ENCODE results near the gene SLC22A7. TPM values are rescaled to one million over a fixed set of nuclear protein-coding genes. Genes with fewer than 3 reads are reported as not detected.

SLC22A7 gene
- total and polyA plus RNA-seq, 2 experiments from 2014 or later = 0.31 TPM; not detected in 1

DNA sequence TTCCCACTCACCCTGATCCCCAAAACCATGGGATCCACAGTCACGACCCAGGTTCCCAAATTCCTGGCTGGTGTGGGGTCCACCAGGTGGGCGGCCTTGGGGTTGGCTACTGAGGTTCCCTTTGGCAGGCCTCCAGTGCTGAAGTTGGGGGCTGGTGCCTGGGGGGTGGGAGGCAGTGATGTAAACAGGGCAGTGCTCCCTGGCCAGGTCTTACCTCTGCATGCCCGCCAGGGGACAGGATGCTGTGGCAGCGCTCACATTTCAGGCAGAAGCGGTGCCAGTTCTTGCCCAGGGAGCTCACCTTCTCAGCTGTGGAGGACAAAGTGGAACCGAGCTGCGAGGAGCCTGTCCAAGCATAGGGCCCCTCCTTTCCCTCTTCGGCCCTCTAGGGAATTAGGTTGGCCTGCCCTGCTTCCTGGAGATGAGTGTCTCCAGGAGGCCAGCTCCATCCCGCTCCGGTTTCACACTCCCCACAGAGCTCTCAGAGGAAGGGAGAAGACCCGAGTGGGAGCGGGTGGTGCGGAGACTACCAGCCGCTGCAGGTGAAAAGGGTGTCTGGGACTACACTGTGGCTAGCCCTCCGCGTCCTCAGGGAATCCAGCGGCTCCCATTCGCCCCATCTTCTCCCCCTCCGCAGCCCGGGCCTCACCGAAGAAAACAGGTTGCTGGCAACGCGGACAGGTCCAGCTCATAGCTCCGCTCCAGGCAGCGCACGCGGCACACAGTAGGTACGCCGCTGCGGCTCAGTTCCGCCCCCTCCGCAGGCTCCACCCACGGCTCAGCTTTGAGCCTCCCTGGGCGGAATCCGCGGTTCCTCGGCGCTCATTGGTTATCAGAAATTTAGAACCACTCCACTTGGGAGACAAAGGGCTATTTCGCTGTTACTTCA lies 10.3 kb downstream of the SLC22A7 start, which contains the start of gene CRIP3:
CRIP3 (minus strand) TSS at position 726 of the 889 bp plus-strand sequence; CDS start at position 692, 34 bp downstream.
- Mint-ChIP-seq H3K27ac (peak within 1 kb of the TSS; percentile 84), H3K27me3 (ENCODE audit: insufficient read depth, low read depth, poor library complexity) (peaks cover 4% of the 10 kb centered on the region), H3K4me3 (peak within 1 kb of the TSS; percentile 82), H3K4me1 (peaks cover 23% of the 10 kb centered on the region), H3K36me3 (ENCODE audit: low read depth) (peaks cover 11% of the 10 kb centered on the region; the same call in 1 of the 3 replicates), H3K9me3 (no peaks in the 10 kb centered on the region)
- no peaks in the 10 kb centered on the region for H3K36me3 ChIP-seq (ENCODE audit: insufficient read depth)
- DNase-seq (ENCODE audit: low spot score) (peak; percentile 95), ATAC-seq (peak; percentile 97)
- H4K20me1 ChIP-seq (replicated peaks; ENCODE audit: insufficient read depth) = no peaks in the 10 kb centered on the region
- H3K27me3 ChIP-seq (ENCODE audit: insufficient read depth) = no peaks in the 10 kb centered on the region
- TF ChIP-seq, protein P1, sequence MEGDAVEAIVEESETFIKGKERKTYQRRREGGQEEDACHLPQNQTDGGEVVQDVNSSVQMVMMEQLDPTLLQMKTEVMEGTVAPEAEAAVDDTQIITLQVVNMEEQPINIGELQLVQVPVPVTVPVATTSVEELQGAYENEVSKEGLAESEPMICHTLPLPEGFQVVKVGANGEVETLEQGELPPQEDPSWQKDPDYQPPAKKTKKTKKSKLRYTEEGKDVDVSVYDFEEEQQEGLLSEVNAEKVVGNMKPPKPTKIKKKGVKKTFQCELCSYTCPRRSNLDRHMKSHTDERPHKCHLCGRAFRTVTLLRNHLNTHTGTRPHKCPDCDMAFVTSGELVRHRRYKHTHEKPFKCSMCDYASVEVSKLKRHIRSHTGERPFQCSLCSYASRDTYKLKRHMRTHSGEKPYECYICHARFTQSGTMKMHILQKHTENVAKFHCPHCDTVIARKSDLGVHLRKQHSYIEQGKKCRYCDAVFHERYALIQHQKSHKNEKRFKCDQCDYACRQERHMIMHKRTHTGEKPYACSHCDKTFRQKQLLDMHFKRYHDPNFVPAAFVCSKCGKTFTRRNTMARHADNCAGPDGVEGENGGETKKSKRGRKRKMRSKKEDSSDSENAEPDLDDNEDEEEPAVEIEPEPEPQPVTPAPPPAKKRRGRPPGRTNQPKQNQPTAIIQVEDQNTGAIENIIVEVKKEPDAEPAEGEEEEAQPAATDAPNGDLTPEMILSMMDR (conservative IDR thresholded peaks at IDR 0.05; ENCODE audit: low read depth in 2 of 2) = peak; percentile 46 to 60
- TF ChIP-seq CREB1 (CRISPR knock-in tag; IDR thresholded peaks at IDR 0.05; ENCODE audit: low read depth) (0 out of 2 replicates have a peak, but pooled peaks have one; percentile 18), STAT1 (IDR thresholded peaks at IDR 0.05; ENCODE audit: unreplicated experiment) (no peak), POLR2AphosphoS5 (IDR thresholded peaks at IDR 0.05; ENCODE audit: low read depth) (peak; percentile 92), JUNB (IDR thresholded peaks at IDR 0.05; ENCODE audit: unreplicated experiment) (no peak)
- H3K79me2 ChIP-seq (replicated peaks; ENCODE audit: insufficient read depth) = no peaks in the 10 kb centered on the region
- H3K4me3 ChIP-seq = peak within 1 kb of the TSS; percentile 78
- H3K4me2 ChIP-seq = peak within 1 kb of the TSS; percentile 82
- H3F3A ChIP-seq (replicated peaks; ENCODE audit: low read depth) = no peaks in the 10 kb centered on the region
- no peak within 1 kb of the TSS for H3K27ac ChIP-seq (ENCODE audit: low read depth)
- no peaks in the 10 kb centered on the region for H3K9me2 ChIP-seq (ENCODE audit: insufficient read depth)
- H2AFZ ChIP-seq = peak within 1 kb of the TSS; percentile 96
- H3K4me1 ChIP-seq (ENCODE audit: insufficient read depth) = peaks cover 21% of the 10 kb centered on the region; the same call in 1 of the 2 replicates

DNA sequence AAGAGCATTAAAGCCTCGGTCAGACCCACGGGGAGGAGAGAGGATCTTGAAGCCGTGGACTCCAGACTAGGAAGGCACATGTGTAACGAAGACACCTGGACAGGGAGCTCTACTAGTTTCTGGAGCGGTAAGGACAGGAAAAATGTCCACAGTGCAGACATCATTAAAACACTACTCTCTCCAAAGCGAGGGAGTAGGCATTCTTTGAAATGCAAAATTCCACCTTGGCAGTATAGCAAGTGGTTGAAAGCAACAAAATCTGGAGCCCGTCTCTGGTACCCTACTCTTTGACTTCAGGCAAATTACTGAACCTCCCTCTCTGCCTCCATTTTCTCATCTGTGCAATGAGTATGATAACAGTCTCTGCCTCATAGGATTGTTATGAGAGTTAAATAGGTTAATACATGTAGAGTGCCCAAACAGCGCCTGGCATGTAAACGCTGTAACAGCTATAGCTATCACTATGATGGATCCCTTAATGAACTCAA lies 11.0 kb downstream of the SLC22A7 start:
- Mint-ChIP-seq H3K9me3 (no peaks in the 10 kb centered on the region), H3K36me3 (ENCODE audit: low read depth) (peaks cover 11% of the 10 kb centered on the region; the same call in 1 of the 3 replicates), H3K27ac (peak overlapping the region; percentile 84), H3K4me1 (peaks cover 23% of the 10 kb centered on the region), H3K27me3 (ENCODE audit: insufficient read depth, low read depth, poor library complexity) (peaks cover 4% of the 10 kb centered on the region), H3K4me3 (peak overlapping the region; percentile 82)
- ATAC-seq (peak; percentile 4; the same call in 2 of the 3 replicates), DNase-seq (ENCODE audit: low spot score) (no peak)
- H3K27me3 ChIP-seq (ENCODE audit: insufficient read depth) = no peaks in the 10 kb centered on the region
- no peaks in the 10 kb centered on the region for H3F3A ChIP-seq (replicated peaks; ENCODE audit: low read depth)
- no peaks in the 10 kb centered on the region for H3K79me2 ChIP-seq (replicated peaks; ENCODE audit: insufficient read depth)
- no peaks in the 10 kb centered on the region for H3K9me2 ChIP-seq (ENCODE audit: insufficient read depth)
- H3K27ac ChIP-seq (ENCODE audit: low read depth) = no peak overlapping the region
- TF ChIP-seq ZNF114 (CRISPR knock-in tag; IDR thresholded peaks at IDR 0.05) (no peak), STAT1 (IDR thresholded peaks at IDR 0.05; ENCODE audit: unreplicated experiment) (no peak), NANOG (IDR thresholded peaks at IDR 0.05; ENCODE audit: borderline replicate concordance) (no peak), POLR2AphosphoS5 (IDR thresholded peaks at IDR 0.05; ENCODE audit: low read depth) (peak; percentile 71)
- peaks cover 21% of the 10 kb centered on the region; the same call in 1 of the 2 replicates for H3K4me1 ChIP-seq (ENCODE audit: insufficient read depth)
- H2AFZ ChIP-seq = peak overlapping the region; percentile 39
- H3K4me3 ChIP-seq = peak overlapping the region; percentile 78
- H3K36me3 ChIP-seq (ENCODE audit: insufficient read depth) = no peaks in the 10 kb centered on the region
- H3K4me2 ChIP-seq = peak overlapping the region; percentile 82
- no peaks in the 10 kb centered on the region for H4K20me1 ChIP-seq (replicated peaks; ENCODE audit: insufficient read depth)
